Measurements from ENCODE around the gene TEKTIP1.

The TEKTIP1 gene

DNA sequence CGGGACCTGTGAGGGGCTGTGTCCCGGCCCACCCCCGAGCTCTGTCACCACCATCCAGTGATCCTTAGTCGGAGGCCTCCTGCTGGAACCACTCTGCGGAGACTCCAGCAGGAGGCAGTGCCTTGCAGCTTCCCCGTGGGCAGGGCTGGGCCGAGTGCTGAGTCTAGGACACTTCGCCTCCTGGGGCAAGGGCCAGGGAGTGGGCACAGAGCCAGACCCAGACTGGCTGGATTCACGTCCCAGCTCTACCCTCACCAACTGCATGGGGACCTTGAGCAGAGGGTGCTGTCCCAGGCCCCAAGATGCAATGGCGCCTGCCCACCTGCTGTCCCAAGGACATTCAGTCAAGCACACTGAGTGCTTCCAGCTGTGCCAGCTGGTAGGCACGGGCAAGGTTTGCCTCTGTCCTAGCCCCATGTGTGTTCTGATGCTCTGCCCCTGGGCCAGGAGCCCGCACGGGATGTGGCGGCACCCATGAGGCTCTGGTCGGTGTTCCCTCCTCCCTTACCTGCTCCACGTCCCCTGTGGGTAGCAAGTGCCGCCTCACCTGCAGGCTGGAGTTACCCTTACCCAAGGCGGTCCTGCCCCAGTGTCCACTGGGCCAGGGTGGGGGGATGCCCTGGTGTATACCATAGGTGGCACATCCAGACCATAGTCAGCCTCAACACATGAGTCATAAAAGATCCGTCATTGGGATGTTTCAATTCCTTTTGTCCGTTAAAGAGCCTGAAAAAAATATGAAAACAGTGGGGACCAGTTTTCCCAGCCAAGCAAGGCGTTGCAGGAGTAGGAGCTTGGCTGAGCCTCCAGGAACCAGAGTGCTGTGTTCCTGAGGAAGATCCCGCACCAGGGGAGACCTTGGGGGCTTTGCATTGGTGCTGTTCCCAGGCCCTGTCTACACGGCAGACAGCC, 25.5 kb upstream of the TEKTIP1 start:
- H2AFZ ChIP-seq (ENCODE audit: low read depth): no peak overlapping the region
- H3K79me2 ChIP-seq (ENCODE audit: insufficient read depth, low read depth): peaks cover 39% of the 10 kb centered on the region
- peaks cover 14% of the 10 kb centered on the region for H3K4me1 ChIP-seq (ENCODE audit: low read depth, poor library complexity, severe bottlenecking)

DNA sequence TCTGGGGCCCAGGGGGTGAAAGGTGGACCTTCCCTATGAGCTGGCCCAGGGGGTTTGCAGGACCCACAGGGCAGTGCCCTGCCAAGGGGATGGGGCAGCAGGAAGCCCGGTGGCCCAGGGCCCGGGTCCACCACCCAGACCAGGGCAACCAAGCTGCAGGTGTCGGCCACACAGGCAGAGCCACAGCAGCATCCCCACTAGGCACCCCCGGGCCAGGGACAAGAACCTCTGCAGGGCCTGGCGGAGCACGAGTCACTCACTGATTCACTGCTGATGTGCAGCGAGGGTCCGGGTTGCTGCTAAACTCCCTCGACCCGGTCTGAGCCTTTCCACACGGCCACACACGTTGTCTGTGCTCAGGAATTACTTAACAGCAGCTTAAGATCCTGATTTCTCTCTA, 24.0 kb upstream of the TEKTIP1 start:
- H3K79me2 ChIP-seq (ENCODE audit: insufficient read depth, low read depth): peaks cover 31% of the 10 kb centered on the region
- no peak overlapping the region for H3K27ac ChIP-seq
- H3K4me2 ChIP-seq: no peak overlapping the region
- TF ChIP-seq, protein P1, sequence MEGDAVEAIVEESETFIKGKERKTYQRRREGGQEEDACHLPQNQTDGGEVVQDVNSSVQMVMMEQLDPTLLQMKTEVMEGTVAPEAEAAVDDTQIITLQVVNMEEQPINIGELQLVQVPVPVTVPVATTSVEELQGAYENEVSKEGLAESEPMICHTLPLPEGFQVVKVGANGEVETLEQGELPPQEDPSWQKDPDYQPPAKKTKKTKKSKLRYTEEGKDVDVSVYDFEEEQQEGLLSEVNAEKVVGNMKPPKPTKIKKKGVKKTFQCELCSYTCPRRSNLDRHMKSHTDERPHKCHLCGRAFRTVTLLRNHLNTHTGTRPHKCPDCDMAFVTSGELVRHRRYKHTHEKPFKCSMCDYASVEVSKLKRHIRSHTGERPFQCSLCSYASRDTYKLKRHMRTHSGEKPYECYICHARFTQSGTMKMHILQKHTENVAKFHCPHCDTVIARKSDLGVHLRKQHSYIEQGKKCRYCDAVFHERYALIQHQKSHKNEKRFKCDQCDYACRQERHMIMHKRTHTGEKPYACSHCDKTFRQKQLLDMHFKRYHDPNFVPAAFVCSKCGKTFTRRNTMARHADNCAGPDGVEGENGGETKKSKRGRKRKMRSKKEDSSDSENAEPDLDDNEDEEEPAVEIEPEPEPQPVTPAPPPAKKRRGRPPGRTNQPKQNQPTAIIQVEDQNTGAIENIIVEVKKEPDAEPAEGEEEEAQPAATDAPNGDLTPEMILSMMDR (conservative IDR thresholded peaks at IDR 0.05; ENCODE audit: low read depth, low read length): no peak
- H3K9ac ChIP-seq: no peak overlapping the region
- H4K20me1 ChIP-seq (ENCODE audit: insufficient read depth): no peaks in the 10 kb centered on the region
- no peaks in the 10 kb centered on the region for H3K36me3 ChIP-seq (ENCODE audit: insufficient read depth)
- no peaks in the 10 kb centered on the region for H3K27me3 ChIP-seq (ENCODE audit: insufficient read depth, low read depth)
- no peak overlapping the region for H3K4me3 ChIP-seq (IDR thresholded peaks at IDR 0.05; ENCODE audit: insufficient read depth, low read depth, low read length)
- H2AFZ ChIP-seq (ENCODE audit: low read depth): no peak overlapping the region
- H3K4me1 ChIP-seq (ENCODE audit: low read depth, poor library complexity, severe bottlenecking): peaks cover 14% of the 10 kb centered on the region

More for the DNA sequence above, 25.5 kb upstream of the TEKTIP1 start:
- H3K4me2 ChIP-seq: no peak overlapping the region
- TF ChIP-seq, protein P1 (conservative IDR thresholded peaks at IDR 0.05; ENCODE audit: low read depth, low read length): no peak
- H3K27me3 ChIP-seq (ENCODE audit: insufficient read depth, low read depth): no peaks in the 10 kb centered on the region
- no peak overlapping the region for H3K4me3 ChIP-seq (IDR thresholded peaks at IDR 0.05; ENCODE audit: insufficient read depth, low read depth, low read length)
- H3K27ac ChIP-seq: no peak overlapping the region
- no peak overlapping the region for H3K9ac ChIP-seq
- no peaks in the 10 kb centered on the region for H4K20me1 ChIP-seq (ENCODE audit: insufficient read depth)
- H3K36me3 ChIP-seq (ENCODE audit: insufficient read depth): no peaks in the 10 kb centered on the region

DNA sequence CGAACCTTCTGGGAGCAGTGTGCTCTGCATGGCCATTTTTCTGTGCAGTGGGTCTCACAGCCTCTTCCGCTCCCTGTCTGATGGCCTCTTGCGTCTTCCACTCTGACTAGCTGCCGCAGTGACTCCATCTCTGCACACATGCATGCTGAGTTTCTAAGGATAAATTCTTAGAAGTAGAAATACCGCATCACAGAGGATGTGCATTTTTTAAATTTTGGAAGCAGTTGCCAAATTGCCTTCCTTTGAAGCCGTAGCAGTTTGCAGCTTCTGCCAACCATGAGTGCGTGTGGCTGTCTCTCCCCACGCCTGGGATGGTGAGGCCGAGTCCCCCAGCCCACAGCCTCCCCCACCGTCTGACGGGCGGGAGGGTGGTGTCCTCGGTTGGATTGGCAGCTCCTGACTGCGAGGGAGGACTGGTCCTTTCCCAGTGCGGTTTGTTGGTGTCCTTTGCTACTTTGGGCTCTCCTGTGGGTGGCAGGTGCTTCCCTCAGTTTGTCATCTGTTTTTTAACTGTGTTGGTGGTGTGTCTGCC, 23.0 kb upstream of the TEKTIP1 start:
- Histone ChIP-seq H3K4me3 (IDR thresholded peaks at IDR 0.05; ENCODE audit: insufficient read depth, low read depth, low read length) (no peak overlapping the region), H3K27me3 (ENCODE audit: insufficient read depth, low read depth) (no peaks in the 10 kb centered on the region), H3K4me2 (no peak overlapping the region), H3K27ac (no peak overlapping the region), H3K9ac (no peak overlapping the region), H3K36me3 (ENCODE audit: insufficient read depth) (no peaks in the 10 kb centered on the region), H4K20me1 (ENCODE audit: insufficient read depth) (no peaks in the 10 kb centered on the region), H3K79me2 (ENCODE audit: insufficient read depth, low read depth) (peaks cover 23% of the 10 kb centered on the region), H3K4me1 (ENCODE audit: low read depth, poor library complexity, severe bottlenecking) (peaks cover 14% of the 10 kb centered on the region), H2AFZ (ENCODE audit: low read depth) (no peak overlapping the region)
- TF ChIP-seq, protein P1 (conservative IDR thresholded peaks at IDR 0.05; ENCODE audit: low read depth, low read length): no peak

DNA sequence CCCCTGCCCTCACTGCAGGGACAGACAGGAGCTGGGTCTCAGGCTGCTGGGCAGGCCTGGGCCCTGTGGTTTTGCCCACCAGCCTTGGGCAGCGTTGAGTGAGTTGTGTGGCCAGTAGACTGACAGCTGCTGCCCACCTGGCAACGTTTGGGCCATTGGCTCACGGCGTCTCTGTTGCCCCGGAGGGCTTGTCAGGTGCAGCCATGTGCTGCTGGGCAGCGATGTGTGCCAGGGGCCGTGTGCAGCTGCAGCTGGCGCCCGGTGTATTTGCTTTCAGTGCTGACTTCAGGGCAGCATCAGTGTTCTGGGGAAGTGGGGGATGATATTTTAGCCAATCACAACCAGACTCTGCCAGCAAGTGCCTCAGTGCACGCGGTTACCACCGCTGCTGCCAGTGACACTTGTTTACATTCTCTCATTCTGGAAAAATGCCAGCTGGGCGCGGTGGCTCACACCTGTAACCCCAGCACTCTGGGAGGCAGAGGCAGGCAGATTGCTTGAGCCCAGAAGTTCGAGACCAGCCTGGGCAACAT, 22.2 kb upstream of the TEKTIP1 start:
- no peak overlapping the region for H3K4me3 ChIP-seq (IDR thresholded peaks at IDR 0.05; ENCODE audit: insufficient read depth, low read depth, low read length)
- TF ChIP-seq, protein P1 (conservative IDR thresholded peaks at IDR 0.05; ENCODE audit: low read depth, low read length): no peak
- no peak overlapping the region for H3K4me2 ChIP-seq
- no peak overlapping the region for H3K27ac ChIP-seq
- no peaks in the 10 kb centered on the region for H3K36me3 ChIP-seq (ENCODE audit: insufficient read depth)
- peaks cover 14% of the 10 kb centered on the region for H3K4me1 ChIP-seq (ENCODE audit: low read depth, poor library complexity, severe bottlenecking)
- no peak overlapping the region for H3K9ac ChIP-seq
- H2AFZ ChIP-seq (ENCODE audit: low read depth): no peak overlapping the region
- no peaks in the 10 kb centered on the region for H3K27me3 ChIP-seq (ENCODE audit: insufficient read depth, low read depth)
- peaks cover 18% of the 10 kb centered on the region for H3K79me2 ChIP-seq (ENCODE audit: insufficient read depth, low read depth)
- H4K20me1 ChIP-seq (ENCODE audit: insufficient read depth): no peaks in the 10 kb centered on the region
